HG03175 (cell line): Measurements from ENCODE around the gene RP9.

Experiments
- ATAC-seq: cut with Tn5 transposase; IDR thresholded peaks from one replicate; pipeline ENCODE4 v1.9.1; 2021; ENCODE audit warnings: mild to moderate bottlenecking, moderate library complexity; ENCODE audit not compliant: unreplicated experiment

Gene RP9, protein sequence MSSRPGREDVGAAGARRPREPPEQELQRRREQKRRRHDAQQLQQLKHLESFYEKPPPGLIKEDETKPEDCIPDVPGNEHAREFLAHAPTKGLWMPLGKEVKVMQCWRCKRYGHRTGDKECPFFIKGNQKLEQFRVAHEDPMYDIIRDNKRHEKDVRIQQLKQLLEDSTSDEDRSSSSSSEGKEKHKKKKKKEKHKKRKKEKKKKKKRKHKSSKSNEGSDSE

DNA sequence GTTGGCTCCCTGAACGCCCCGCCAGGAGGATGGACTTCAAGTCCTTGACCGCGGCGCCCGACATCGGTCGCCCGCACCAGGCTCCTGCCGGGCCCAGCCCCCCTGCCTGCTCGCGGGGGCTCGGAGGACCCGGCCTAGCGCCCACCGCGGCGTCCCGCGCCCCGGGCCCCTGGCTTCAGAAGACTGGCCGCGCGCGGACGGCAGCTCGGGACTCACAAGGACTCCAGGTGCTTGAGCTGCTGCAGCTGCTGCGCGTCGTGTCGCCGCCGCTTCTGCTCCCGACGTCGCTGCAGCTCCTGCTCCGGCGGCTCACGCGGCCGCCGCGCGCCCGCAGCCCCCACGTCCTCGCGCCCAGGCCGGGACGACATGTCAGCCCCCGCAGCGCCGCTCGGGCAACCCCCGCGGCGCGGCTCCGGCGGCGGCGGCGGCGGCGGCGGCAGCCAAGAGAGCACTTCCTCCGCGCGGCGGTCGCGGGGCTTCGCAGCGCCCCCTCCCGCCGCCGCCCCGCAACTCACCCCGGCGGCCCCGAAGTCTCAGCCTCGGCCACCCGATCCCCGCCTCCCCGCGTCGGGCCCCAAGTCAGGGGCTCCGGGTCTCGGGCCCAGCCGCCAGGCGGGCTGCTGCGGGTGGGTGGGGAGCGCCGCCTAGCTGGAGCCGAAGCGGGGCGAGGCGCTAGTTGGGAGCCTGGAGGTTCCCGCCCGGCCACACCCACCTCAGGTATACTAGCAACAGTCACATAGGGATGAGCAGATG is at the start of gene RP9:
Gene RP9, minus strand, starts transcription at position 400 of the 753 bp plus-strand sequence. Its CDS starts 32 bp downstream, at position 368.
- peak; percentile 84 for ATAC-seq

DNA sequence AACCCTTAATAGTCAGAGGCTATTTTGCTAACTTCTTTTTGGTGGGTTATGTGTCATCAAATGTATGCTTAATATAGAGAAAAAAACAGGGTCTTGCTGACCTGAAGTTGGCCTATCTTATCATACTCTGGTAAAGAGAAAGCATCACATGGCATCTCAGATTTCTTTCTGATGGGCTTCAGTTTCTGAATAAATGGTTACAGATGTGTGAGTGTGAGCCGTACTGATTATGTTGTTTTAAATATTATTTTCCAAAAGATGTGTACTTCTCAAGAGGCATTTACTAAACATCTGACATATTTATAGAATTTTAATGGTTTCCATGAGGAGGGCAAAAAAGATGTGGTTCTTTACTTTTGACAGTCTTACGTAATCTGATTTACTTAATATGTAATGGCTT is 48.6 kb upstream of the RP9 start:
- ATAC-seq, result no peak

DNA sequence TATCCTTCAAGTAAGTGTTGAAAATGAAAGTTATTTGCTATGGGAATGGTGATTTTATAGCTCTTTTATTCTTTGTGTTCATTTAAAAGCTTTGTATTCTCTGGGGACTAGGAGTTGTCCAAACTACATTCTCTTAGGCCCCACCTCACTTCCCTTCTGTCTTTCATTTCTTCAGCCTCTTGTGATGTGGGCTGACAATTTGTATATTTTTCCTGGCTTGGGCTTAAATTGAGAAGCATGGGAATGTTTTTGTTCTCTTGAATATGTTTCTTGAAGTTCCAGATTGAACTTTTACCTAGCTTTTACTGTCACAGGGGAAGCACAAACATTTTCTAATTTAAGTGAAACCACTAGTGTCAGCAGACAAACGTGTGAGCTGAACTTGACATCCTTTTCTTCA is 48.1 kb upstream of the RP9 start:
- ATAC-seq, result no peak

DNA sequence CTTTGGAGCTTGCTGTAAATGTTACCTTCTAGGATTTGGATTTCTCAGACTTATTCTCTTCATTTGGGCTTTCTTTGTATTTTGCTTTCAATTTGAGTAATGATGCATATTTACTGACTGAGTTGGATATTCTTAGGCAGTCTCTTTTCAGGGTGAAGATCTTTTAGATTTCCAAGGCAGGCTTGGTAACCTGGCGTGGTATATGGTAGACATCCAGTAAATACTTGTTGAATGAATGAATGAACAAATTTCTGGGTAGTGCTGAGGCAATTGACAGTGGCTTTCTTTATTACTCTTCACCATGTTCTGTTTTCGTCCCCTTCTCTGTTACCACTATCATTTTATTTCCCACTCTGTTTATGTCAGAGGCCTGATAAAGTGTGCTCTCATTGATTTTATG is 47.2 kb upstream of the RP9 start:
- no peak for ATAC-seq

DNA sequence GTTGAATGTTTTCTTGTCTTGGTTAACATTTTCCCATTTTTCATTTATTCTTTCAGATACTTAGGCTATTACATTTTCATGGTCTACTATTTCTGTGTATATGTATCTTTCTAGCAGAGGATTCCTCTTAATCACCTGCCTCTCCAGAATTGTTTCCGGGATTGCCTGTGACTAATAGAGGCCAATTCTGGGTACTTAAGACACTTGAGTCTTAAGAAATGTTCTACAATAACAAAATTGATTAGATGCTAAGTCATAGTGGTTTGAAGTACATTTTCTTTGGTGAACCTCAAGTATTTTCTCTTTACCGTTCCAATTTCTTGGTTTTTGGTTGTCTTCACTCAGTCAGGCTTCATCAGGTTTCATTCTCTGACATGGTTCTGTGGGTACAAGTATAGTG is 46.6 kb upstream of the RP9 start:
- no peak for ATAC-seq

DNA sequence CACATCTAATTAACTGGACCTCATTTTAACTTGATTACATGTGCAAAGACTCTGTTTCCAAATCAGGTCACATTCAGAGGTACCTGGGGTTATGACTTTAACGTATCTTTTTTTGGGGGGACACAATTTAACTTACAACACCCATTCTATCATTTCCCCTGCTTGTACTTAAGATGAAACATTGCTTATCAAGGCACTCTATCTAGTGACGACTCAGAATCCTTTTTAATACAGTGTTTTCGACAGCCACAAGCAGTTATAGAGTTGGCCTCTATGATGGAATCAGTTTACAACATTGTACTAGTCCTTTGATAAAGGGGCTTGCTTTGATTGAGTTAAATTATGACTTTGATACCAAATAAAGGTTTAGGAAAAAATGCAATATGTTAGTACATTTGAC is 42.9 kb upstream of the RP9 start:
- no peak for ATAC-seq

DNA sequence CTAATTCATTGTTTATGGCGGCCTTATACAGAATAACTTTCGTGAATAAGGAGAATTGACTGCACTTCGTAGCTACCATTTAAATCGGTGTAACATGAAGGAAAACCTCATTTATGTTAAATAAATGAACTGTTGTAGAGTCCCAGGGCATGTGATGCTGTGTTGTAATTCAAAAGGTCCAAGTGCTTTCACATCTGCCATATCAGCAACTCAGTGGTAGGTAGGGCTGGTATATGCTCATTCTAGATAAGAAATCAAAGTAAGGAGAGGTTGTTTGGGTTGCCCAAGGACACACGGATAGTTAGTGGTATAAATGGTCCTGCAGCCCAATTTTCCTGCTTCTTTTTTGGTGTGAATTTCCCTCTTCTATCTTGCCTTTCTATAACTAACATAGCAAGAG is 36.0 kb upstream of the RP9 start:
- ATAC-seq, result no peak

DNA sequence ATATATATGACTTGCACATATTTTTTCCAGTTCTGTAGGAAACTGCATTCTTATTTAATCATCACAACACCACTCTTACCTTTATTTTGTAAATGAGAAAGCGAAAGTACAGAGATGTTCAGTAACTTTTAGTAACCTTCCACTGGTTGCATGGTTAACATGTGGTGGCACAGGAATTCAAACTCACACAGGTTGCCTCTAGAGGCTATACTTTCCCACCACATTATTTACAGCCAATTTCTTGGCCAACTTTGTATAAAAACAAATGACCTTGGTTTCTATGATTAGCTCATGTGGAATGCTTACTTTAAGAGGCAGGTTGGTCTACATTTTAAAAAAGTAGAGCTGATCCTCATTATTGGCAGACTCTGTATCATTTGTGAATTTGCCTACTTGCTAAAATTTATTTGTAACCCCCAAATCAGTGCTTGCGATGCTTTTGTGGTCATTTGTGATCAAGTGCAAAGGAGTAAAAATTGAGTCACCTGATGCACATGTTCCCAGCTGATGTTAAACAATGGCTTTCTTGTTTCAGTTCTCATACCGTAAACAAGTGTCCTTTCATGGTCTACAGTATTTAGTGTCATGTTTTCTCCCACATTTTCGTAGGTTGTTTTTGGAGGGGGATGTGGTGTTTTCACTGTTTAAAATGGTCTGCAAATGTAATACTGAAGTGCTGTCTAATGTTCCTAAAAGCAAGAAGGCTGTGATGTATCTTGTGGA is 35.0 kb upstream of the RP9 start:
- ATAC-seq, result no peak

DNA sequence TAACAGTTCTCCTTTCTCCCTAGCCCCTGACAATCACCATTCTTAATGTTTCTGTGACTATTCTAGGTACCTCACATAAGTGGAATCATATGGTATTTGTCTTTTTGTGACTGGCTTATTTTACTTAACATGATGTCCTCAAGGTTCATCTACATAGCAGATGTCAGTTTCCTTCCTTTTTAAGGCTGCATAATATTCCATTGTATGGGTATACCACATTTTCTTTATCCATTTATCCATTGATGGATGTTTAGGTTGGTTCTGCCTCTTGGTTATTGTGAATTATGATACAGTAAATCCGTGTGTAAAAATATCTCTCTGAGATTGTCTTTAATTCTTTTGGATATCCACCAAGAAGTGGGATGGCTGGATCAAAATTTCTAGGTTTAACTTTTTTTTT is 33.4 kb upstream of the RP9 start:
- ATAC-seq, result no peak

DNA sequence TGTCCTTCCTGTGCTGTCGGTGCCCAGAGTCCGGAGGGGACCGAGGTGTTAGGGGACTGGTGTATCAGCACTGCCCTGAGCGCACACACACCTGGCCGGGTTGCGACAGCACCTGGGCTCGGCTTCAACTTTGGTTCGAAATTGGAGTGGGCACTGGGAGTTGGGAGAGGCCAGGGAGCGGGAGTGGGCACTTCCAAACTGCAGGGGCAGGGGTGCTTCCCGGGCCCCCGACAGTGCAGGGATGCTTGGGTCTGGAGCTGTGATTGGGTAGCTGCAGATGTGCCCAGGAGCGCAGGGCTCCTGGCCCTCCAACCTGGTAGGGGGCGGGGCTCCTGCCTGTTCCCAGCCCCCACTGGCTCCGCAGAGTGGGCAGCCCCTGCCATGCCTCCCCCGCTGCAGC is 27.9 kb upstream of the RP9 start:
- no peak for ATAC-seq

DNA sequence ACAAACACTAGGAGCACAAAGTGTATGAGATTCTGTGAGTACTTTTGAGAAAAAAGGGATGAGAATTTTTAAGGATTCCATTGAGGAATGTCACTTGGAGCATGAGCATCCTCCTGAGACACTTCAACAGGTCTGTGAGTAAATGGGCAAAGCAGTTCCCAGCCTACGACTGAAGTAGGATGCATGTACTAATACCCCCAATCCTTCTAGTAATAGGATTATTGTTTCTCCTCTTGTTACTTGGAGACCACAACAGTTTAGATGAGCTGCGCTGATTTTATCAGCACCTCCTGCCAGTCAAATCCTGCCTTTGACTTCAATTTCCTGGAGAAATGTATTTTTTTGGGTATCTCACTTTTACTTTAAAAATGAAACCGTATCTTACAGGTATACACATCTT is 21.0 kb upstream of the RP9 start:
- ATAC-seq, result no peak

DNA sequence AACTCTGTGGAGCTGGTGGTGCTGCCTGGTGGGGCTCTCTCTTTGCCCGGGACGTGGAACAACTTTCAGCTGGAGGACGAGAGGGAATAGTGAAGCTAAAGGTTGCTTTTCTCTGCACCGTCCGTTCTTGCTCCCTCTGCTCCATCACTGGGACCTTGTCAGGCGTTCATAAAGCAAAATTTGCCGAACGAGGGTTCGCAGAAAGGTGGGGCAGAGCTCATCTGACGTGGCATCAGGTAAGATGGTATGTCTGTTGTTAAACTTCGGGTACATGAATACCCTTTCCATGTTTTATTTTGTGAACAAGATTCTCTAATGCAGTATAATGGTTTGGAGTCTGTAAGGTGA is 20.6 kb upstream of the RP9 start:
- ATAC-seq, result no peak

DNA sequence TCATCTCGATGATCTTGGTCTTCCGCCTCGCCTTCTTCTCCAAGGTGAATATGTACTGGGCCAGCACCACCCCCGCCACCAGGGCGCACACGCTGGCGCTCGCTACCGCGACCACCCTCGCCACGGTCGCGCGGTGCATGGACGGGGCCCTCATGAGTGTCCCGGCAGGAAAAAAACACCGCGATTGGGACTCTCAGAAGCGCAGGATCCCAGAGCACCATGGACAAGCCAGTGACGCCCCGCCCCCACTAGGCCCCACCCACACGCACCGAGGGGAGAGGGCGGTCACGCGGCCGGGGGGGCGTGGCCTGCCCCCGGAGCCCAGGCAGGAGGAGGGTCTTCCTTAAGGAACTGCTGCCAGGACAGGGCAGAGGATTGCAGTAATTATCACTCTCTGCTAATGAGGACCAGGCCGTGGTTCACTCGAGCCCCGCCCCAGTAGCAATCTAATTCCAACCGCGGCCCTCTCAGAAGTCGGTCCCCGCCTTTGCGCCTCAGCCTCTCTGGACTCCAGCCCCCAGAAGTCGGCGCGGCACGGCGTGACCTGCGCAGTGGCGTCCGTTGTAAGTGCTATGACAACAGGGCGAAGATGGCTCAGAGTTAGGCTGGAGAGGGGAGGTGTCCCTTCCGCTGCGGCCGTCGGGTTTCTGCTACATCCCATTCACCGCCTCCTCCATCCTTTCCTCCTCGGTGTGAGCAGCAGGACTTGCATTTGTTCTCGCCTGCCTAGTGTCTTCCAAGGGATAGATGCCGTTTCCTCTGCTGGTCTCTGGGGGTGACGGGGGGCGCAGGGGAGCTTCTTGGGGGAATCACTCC is 20.0 kb upstream of the RP9 start, which contains the start of gene BBS9:
Gene BBS9, plus strand, starts transcription at position 575 of the 816 bp plus-strand sequence. CDS start 16,689 bp downstream, outside the sequence.
- peak; percentile 100 for ATAC-seq

DNA sequence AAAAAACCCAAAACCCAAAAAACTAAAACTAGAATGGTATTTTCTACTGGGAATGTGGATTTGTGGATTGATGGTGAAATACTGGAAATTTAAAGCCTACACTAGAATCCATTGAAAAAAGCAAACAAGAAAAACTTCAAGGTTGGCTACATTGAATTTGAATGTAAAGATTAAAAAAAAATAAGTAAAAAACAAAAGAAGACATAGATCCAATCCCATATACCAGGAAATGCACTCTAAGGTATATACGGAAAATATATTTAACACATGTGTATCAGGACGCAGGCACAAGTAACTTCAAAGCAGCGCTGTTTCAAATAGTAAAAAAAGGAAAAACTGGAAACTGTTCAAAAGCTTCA is 19.4 kb upstream of the RP9 start:
- no peak for ATAC-seq

DNA sequence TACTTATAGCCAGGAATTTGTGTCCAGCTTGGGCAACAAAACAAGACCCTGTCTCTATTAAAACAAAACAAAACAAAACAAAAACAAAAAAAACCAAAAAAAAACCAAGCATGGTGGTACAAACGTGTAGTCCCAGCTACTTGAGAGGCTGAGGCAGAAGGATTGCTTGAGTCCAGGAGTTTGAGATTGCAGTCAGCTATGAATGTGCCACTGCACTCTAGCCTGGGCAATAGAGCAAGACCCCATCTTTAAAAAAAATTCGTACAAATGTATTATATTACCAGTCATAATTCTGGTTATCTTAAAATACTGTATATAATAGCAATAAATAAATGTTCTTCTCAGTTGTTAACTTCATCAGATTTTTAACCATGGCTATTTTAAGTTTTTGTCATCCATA is 17.9 kb upstream of the RP9 start:
- no peak for ATAC-seq

DNA sequence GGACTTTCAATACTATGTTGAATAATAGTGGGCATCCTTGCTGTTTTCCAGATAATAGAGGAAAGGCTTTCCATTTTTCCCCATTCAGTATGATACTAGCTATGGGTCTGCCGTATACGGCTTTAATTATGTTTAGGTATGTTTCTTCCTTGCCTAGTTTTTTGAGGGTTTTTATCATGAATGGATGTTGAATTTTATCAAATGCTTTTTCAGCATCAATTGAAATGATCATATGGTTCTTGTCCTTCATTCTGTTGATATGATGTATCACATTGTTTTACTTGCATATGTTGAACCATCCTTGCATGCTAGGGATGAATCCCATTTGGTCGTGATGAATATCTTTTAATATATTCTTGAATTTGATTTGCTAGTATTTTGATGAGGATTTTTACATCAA is 9.2 kb upstream of the RP9 start:
- ATAC-seq, result no peak

DNA sequence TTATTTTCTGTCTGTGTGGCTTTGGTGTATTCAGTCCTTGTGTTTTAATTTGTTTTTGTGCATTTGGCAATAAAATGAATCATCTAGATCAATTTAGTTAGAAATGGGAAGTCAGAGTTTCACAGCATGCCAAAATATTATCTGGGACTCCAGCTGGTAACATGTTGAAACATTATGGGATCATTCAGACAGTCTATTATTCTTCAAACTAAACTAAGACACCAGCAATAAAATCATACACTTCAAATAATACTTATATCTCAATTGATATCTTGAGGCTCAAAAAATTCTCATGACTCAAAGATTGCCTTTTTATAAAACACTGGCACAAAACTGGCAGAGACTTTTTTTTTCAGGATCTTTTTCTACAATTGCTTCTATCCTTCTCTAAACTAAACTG is 5.8 kb upstream of the RP9 start:
- ATAC-seq, result no peak

DNA sequence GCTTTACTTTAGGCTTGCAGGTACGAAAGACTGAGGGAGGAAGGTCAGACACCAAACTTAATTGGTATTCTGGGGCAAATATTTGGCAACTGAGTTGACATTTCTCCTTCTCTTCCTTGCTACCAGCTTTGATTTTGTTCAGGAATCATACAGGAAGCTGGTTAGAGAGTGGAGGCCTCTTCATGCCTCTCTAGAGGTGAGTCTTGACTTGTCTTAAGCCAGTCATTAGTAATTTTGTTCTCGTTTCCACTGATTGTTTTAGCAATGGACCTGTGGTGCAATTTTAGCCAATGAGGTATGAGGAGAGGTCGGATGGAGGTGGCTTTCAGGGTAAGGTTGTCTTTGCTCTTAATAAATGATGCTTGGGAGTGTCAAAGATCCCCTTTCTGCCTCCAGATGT is 2.4 kb upstream of the RP9 start:
- no peak for ATAC-seq

DNA sequence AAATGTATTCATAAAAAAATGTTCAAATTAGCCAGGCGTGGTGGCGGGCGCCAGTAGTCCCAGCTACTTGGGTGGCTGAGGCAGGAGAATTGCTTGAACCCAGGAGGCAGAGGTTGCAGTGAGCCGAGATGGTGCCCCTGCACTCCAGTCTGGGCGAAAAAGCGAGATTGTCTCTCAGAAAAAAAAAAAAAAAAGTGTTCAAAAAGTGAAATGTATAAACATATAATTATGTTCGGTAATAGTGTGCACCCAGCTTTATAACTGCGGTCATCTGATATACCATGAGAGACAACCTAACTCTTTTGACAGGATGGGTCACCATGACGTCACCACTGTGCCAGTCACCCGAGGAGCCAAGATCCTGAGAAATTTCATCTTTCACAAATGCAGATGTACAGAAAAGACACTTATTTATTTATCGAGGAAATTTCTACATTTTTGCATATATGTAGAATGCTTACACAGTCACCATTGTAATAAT is 594 bp upstream of the RP9 start:
- ATAC-seq, result no peak

DNA sequence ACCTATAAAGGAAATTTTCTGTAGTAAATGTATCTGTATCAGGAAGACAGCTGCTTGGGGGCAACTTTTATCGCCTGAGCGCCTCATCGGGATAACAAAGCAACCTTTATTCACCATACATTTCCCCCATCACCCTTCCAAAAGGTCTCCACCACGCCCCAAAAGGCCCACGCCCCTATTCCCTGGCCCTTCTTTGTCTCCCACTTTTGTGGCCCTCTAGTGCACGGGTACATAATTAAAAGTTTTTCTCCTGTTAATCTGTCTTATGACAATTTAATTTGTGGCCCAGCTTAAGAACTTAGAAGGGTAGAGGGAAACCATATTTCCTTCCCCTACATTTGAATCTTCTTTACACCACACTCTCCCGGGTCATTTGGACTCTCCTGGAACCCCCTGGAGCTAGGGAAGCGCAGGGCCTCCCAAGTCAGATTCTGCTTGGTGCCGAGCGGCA is 625 bp downstream of the RP9 start:
- peak; percentile 18 for ATAC-seq
